ENCODE results near the gene MYH7.

DNA sequence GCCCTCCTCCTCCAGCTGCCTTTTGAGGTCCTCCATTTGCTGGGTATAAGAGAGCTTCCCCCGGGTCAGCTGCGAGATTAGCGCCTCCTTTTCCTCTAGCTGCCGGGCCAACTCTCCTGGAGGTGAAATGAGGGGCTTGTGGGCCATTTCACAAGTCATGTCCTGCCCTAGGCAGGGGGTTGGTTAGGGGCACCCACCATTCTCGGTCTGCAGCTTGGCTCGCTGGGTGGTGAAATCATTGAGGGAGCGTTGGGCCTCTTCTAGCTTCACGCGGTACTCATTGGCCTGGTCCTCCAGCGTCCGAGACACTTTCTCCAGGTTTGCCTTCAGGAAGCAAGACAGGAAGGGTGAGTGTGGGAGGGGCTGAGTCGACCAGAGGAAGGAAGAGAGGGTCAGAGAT lies 46.1 kb downstream of the MYH7 start:
- TF ChIP-seq, protein P1, sequence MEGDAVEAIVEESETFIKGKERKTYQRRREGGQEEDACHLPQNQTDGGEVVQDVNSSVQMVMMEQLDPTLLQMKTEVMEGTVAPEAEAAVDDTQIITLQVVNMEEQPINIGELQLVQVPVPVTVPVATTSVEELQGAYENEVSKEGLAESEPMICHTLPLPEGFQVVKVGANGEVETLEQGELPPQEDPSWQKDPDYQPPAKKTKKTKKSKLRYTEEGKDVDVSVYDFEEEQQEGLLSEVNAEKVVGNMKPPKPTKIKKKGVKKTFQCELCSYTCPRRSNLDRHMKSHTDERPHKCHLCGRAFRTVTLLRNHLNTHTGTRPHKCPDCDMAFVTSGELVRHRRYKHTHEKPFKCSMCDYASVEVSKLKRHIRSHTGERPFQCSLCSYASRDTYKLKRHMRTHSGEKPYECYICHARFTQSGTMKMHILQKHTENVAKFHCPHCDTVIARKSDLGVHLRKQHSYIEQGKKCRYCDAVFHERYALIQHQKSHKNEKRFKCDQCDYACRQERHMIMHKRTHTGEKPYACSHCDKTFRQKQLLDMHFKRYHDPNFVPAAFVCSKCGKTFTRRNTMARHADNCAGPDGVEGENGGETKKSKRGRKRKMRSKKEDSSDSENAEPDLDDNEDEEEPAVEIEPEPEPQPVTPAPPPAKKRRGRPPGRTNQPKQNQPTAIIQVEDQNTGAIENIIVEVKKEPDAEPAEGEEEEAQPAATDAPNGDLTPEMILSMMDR (conservative IDR thresholded peaks at IDR 0.05; ENCODE audit: low read depth, low read length) = no peak
- TF ChIP-seq EZH2 (IDR thresholded peaks at IDR 0.05; ENCODE audit: borderline replicate concordance, low read depth, low read length, poor library complexity, severe bottlenecking) = no peak
